ENCODE data around the gene NAV2.

NAV2 gene

GRCh38 chr11:19788435-19788834, 75.8 kb downstream of the NAV2 start:
- DNase-seq = no peak

GRCh38 chr11:19789245-19789644, 76.6 kb downstream of the NAV2 start:
- DNase-seq = no peak

DNA sequence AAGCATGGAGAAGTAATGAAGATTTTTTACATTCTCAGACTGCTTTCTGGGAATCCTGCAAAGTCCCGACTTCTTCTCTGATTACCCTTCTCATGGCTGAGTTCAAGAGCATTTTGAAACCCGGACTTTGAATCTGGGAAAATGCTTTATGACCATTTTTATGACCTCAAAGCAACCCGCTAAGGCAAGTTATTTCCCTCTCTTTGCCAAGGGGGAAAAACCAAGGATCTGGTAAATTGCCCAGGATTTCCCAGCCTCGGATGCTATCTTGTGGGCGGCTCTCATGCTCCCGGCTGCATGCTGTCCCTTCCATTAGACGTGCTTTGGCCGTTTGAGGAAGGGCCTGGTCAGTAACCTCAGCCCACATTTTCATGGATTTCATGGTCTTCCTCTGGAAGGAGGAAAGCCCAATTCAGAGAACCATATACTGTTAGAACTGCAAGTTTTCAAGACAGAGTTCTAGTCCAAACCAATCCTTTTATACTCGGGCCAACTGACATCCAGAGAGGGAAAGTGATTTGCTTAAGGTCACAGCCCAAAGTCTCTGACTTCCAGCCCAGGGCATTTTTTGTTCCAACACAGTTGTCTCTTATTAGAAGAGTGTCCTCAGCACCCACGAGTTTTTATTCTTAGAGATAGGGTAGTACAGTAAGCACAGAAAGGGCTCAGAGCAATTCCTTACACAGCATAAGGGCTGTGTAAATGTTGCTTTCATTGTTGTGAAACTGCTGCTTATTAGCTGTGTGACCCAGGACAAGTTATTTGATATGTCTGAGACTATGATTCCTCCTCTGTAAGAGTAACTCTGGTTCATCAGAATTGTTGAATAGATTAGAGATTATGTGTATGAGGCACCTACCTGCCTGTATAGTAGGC, 77.4 kb downstream of the NAV2 start:
- DNase-seq = no peak

DNA sequence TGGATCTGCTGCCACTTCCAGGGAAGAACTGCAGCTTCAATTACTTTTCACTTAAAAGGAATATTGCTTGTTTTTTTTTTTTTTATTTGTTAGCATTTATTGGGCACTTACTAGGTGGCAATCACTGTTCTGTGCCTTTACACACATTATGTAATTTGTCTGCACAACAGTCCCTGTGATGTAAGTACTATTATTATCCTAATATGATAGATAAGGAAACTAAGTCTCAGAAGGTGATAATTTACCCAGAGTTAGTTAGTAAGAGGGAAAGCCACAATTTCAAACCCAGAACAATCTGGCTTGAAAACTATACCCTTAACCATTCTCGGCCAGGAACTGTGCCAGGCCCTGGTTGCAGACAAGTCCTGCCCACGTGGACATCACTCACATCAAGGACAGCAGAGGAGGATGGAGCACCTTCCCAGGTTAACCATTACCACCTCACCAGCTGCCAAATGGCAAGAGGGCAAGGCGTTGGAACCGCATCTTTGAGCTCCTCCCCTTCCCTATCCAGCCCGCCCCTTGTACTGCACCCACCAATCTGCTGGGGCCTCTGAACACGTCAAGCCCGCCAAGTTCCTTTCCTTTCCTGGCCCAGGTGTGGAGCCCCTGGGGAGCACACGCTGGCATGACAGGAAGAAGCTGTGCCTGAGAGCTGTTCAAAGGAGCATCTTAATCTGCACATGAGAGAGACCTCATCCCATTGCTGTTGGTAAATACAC, 78.4 kb downstream of the NAV2 start:
- DNase-seq = no peak

- no peak for DNase-seq
Observed at GRCh38 chr11:19792510-19792909, 79.9 kb downstream of the NAV2 start.

GRCh38 chr11:19793326-19793725, 80.7 kb downstream of the NAV2 start:
- no peak for DNase-seq

DNA sequence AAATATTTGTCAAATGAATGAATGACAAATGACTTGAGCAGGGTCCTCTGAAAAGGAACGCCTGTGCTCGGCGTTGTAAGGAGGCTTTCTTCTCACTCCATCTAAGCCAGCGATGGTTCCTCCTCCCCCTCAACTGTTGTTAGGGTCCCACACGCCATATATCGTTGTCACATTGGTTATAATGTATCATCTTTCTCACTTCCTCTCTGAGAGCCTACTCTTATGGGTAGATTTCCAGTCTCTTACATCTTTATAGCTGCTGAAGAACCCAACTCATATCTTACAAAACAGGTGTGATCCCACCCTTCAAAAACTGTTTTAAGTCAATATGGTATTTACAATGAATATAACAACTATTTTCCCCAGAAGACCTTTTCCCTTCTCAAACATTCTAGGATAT, 81.5 kb downstream of the NAV2 start:
- DNase-seq = no peak

DNA sequence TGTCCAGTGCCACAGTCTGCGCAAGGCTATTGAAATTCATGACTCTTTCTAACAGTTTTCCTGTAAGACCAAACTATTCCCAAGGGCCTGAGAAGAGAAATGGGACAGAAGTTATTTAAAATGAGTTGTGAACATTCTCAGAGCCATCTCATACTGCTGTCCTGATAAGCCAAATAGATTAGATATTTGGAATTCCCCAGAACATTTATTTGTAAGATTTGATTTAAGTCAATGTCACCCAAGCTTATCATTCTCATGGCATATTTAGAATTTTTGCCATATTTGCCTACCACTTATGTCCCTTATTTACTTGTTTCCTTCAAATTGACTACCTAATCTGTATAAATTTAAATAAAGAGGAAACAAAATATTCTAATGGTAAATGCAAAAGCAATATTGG, 82.4 kb downstream of the NAV2 start:
- no peak for DNase-seq

GRCh38 chr11:19800162-19800561, 87.5 kb downstream of the NAV2 start:
- DNase-seq = no peak

- DNase-seq = no peak
Observed at GRCh38 chr11:19800714-19801519, 88.3 kb downstream of the NAV2 start.

GRCh38 chr11:19802773-19803293, 90.2 kb downstream of the NAV2 start:
- no peak for DNase-seq

GRCh38 chr11:19803506-19803998, 90.9 kb downstream of the NAV2 start:
- no peak for DNase-seq

GRCh38 chr11:19805376-19805775, 92.7 kb downstream of the NAV2 start:
- no peak for DNase-seq

DNA sequence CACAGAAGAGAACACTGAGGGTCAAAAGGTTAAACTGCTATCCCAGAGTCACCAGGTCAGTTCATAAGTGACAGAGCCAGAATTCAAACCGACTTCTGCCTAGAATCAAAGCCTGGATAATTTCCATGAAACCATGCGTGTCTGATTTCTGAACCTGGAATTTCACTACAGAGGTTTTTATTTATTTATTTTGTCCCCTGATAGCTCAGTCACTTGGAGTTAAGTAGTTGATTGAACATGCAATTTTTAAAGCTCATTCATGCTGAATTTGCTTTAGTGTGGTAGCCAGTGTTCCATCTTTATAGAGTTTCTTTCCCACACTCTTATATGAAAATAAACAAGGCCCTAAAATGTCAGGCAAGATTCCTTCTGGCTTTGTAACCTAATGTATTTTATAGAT, 93.2 kb downstream of the NAV2 start:
- no peak for DNase-seq

GRCh38 chr11:19806251-19806650, 93.6 kb downstream of the NAV2 start:
- no peak for DNase-seq

- DNase-seq = no peak
Observed at GRCh38 chr11:19808076-19808911, 95.7 kb downstream of the NAV2 start.

DNA sequence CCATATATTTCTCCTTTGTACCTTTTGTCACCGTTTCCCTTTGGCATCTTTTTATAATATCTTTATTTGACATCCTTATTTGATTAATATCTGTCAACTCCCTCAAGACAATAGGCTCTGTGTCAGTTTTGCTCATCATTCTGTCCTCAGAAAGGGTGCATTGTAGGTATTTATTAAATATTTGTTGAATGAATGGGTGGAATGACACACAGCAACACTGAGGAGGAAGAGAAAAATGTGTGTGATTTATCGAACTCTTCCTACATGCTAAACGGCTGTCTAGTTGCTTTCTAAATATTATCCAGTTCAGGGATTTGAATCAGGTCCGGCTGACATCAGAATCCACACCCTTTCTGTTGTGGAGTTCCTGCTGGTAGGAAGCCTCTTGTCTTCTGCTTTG, 98.2 kb downstream of the NAV2 start:
- DNase-seq = no peak

- no peak for DNase-seq
Observed at GRCh38 chr11:19811380-19811779, 98.7 kb downstream of the NAV2 start.

- DNase-seq = no peak
Observed at GRCh38 chr11:19812096-19812495, 99.5 kb downstream of the NAV2 start.

GRCh38 chr11:19812710-19813109, 100.1 kb downstream of the NAV2 start:
- no peak for DNase-seq

GRCh38 chr11:19813158-19813879, 100.7 kb downstream of the NAV2 start:
- no peak for DNase-seq

Measured in stimulated activated naive CD4-positive, alpha-beta T cell (primary cell).